ENCODE measurements around the gene TMEM151B.

TMEM151B gene

GRCh38 chr6:44278774-44279697 is 8.8 kb downstream of the TMEM151B start:
- DNase-seq (ENCODE audit: low read depth), result no peak

- no peak for DNase-seq (ENCODE audit: low read depth)
These were observed 13.9 kb downstream of the TMEM151B start for GRCh38 chr6:44284121-44284520.

GRCh38 chr6:44284867-44285266 is 14.6 kb downstream of the TMEM151B start:
- no peak for DNase-seq (ENCODE audit: low read depth)

DNA sequence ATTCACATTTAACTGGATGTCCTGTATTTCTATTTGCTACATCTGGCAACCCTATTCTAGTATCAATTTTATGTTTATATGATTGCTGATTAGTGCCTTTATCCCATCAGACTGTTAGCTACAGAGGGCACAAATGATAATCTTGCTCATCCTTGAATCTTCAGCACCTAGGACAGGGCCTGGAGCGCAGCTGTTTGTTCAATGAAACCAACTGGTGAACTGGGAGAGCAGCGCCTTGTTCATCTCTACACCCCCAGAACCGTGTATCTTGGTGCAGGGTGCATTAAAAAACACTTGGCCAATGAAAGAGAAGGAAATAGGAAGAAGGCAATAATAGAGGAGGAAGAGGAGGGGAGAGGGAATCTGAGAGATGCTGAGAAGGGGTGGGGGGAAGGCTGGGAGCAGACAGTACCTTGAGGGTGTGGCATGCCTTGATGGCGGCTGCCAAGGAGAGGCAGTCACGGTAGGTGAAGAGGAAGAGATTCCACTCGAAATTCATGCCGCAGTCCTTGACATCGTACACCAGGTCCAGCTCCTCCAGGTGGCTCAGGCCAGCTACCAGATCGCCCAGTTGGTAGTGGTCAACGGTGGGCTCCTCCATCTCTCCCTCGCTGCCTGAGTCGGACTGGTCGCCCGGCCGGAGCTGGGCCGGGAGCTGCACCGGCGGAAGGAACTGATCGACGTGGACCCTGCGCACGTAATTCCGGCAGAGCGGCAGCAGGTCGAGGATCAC is 15.5 kb downstream of the TMEM151B start:
- DNase-seq (ENCODE audit: low read depth), result no peak

GRCh38 chr6:44286285-44286565 is 16.0 kb downstream of the TMEM151B start:
- DNase-seq (ENCODE audit: low read depth), result no peak

GRCh38 chr6:44286747-44287146 is 16.5 kb downstream of the TMEM151B start:
- no peak for DNase-seq (ENCODE audit: low read depth)

- DNase-seq (ENCODE audit: low read depth), result no peak
These were observed 19.5 kb downstream of the TMEM151B start for GRCh38 chr6:44289726-44290260.

DNA sequence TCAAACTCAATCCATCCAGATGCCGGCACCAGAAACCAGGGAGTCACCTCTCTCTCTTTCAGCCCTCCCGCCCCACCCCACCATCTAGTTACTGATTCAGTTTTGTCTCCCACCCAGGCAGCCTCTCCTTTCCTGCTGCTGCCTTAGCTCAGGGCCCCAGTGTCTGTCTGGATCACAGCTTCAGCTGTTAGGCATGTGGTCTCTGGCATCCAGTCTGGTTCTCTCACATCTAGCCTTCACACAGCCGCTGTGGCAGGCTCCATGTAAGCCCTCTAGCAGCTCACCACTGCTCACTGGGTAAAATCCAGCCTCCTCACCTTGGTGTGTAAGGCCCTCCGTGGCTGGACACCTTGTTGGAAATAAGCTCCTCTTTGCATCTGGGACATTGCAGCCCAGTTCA is 21.6 kb downstream of the TMEM151B start:
- no peak for DNase-seq (ENCODE audit: low read depth)

GRCh38 chr6:44292661-44293365 is 22.6 kb downstream of the TMEM151B start:
- no peak for DNase-seq (ENCODE audit: low read depth)

GRCh38 chr6:44294832-44295791 is 24.9 kb downstream of the TMEM151B start:
- DNase-seq (ENCODE audit: low read depth), result no peak

DNA sequence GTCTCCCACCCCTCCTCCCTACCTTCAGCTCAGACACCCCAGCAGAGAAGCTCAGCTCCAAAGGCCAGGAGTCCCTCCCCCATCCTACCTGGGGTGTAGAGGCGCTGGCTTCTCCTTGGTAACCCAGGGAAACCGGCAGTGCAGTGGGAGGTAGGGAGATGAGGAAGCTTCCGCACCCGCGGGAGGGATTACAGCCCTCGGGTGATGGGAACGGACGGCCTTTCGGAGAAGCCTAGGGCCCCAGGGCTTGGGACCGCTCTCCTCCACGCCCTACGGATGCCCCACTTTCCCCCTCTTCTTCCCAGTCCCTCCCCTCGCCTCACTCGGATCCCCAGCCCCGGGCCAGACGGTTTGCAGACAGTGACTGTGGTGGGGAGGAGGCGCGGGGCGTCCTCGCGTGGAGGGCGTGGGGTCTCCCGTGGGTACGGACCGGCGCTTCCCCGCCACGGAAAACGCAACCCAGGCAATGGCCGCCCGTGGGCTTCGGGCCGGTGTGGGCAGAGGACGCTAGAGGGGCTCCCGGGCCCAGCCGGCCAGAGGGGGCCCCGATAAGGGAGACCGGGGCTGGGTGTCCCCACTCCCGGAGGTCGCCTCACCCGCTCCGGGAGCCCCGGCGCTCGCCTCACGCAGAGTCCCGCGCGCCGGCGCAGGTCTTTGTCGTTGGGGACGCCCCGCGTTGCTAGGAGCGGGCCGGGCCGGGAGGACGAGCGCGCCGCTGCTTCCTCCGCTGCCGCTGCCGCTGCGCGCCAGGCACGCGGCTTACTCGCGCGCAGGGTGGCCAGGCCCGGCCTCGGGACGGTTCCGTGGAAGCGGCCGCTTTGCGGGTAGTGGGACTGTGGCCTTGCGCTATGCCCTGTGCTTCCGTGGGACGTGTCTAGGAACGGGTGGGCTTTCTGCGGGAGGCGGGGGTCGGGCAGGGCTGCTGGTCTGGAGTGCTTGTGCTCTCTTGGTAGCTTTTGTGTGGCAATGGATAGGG is 27.1 kb downstream of the TMEM151B start:
- DNase-seq (ENCODE audit: low read depth), result no peak

- DNase-seq (ENCODE audit: low read depth), result no peak
These were observed 28.0 kb downstream of the TMEM151B start for GRCh38 chr6:44298055-44298803.

DNA sequence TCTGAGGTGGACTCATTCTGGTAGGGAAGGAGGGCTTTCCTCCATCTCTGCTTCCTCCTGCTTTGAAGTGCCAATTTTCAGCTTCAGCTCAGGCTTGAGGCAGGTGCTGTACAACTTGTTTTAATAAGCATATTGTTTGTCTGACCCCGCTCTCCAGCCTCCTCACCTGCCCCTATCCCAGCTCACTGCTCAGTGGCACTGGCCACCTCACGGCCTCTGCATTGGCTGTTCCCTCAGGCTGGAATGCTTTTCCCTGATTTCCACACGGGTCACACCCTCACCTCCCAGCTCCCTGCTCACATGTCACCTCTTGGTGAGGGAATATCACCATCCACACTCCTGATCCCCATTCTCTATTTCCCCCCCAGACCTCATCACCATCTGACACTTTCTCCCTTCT is 28.6 kb downstream of the TMEM151B start:
- DNase-seq (ENCODE audit: low read depth), result no peak

GRCh38 chr6:44300292-44300823 is 30.1 kb downstream of the TMEM151B start:
- DNase-seq (ENCODE audit: low read depth), result no peak

GRCh38 chr6:44301106-44301505 is 30.9 kb downstream of the TMEM151B start:
- no peak for DNase-seq (ENCODE audit: low read depth)

DNA sequence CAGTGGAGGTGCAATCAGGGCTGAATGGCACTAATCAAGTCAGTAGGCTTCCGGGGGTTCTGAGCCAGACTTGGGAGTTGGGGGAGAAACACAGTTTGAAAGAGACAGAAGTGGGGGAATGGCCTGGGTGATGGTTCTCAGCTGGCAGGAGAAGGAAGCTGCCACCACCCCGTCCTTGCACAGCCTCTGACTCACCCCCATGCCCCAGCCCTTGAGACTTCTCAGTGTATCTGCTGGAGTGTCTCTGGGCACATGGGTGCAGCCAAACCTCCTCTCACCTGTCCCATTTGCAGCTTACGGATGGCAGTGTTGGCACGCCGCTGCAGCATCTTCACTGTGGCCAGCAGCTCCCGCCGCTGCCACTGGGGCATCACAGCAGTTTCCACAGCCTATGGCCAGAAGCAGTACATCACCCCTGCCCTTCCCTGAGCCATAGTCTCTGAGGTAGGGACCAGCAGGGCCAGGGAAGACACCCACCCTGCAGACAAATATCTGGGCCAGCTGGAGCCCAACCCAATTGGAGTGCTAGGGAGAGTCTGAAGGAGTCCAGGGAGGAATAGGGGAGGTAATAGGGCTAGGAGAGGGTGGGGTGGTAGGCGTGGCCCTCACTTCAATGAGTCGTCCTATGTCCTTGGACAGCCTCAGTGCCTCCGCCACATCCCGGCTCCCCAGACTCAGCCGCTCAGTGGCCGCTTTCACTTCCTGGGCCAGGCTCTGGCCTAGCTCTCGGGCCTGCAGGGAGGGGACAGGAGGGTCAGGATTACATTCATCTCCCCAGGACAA is 31.7 kb downstream of the TMEM151B start:
- DNase-seq (ENCODE audit: low read depth), result no peak

DNA sequence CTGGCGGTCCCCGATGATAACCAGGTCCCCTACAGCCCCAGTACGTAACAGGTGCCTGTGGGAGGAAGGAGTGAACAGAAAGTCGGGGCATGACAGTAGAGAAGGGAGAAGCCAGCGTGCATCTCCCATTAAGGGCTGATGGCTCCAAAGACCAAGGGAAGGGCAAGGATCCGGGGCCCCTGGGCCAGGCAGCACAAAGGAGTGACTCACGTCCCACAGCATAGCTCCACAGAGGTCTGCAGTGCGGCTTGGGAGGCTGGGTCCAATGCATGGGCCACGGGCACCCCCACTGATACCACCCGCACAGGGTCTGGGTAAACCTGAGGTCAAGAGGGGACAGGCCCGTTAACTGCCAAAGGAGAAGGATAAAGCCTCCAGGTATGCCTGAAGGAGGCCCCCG is 32.6 kb downstream of the TMEM151B start:
- no peak for DNase-seq (ENCODE audit: low read depth)

DNA sequence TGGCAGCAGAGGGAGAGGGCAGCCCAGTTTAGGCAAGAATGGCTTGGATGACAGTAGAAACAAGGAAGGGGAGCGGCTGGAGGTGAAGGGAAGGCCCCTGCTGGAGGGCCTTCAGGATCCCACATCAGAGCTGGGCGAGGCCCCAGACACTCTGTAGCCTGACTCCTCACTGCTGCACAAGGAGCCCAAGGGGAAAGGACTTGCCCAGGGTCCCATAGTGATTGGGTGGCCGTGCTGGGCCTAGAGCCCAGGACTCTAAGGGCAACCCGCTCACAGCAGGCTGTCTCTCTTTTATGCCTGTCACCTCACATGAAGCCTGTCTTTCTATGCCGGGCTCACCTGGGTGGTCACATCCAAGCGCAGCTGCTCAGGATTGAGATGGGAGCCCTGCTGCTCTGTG is 33.6 kb downstream of the TMEM151B start:
- DNase-seq (ENCODE audit: low read depth), result no peak
